BJ (cell line): Measurements from ENCODE around the gene IMMT. TPM values are rescaled to one million over a fixed set of nuclear protein-coding genes. Genes with fewer than 3 reads are reported as not detected.

Experiments used
- CTCF ChIA-PET: fragments of 350-600 bp; formaldehyde crosslinking; extraction: SDS; loops from one replicate; lab custom pipeline; 2021; ENCODE audit warnings: antibody characterized with exemption, inconsistent platforms; lab: Yijun Ruan, JAX
- POLR2A ChIA-PET: fragments of 300-600 bp; sonication (Branson Sonifier 250); formaldehyde crosslinking; extraction: SDS; loops from one replicate; lab custom pipeline; 2021; ENCODE audit warnings: antibody characterized with exemption; lab: Charles Lee
- DNase-seq: peaks from one replicate; pipeline ENCODE4 v3.0.0-alpha.2; 2011; ENCODE audit warnings: low read depth
- H3K27me3 ChIP-seq: 2 replicates; pipeline ENCODE4 v1.6.0; 2011; ENCODE audit warnings: low read length; ENCODE audit not compliant: control insufficient read depth, insufficient read depth
- H3K36me3 ChIP-seq: 2 replicates; pipeline ENCODE4 v1.5.1; 2011; ENCODE audit warnings: low read length; ENCODE audit not compliant: control insufficient read depth, insufficient read depth
- H3K4me3 ChIP-seq: 2 replicates; pipeline ENCODE4 v1.5.1; 2011; ENCODE audit warnings: low read depth, mild to moderate bottlenecking, control low read depth, low read length
- polyA plus RNA-seq: library from polyadenylated mRNA; depleted of rRNA; stranded (reverse); fragments of >200 nt; gene quantifications from 2 replicates; pipeline ENCODE4 v1.2.3, GENCODE V29; 2011
- TF ChIP-seq, protein P1 (sequence below): IDR thresholded peaks from 2 replicates; pipeline ENCODE4 v1.5.1; 2011; ENCODE audit warnings: low read depth, mild to moderate bottlenecking, control low read depth, inconsistent platforms, low read length, moderate library complexity; ENCODE audit not compliant: insufficient read depth

Gene IMMT
- polyA plus RNA-seq, 1 experiment, result 33.7 TPM

DNA sequence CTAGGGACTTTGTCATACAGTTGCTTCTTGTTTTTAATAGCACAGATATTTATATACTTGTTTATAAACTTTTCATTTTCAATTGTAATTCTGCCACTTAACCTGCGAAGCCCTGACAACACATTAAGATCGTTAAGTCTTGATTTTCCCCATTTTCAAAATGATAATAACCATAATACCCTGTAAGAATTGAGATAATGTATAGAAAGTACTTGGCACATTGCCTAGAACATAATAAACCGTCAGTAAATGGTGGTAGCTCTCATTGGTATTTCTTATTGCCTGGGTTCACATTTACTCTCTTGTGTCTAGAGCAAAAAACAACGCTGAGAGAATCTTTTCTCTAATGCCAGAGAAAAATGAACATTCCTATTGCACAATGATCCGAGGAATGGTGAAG lies 70.6 kb downstream of the IMMT start:
- TF ChIP-seq, protein P1, sequence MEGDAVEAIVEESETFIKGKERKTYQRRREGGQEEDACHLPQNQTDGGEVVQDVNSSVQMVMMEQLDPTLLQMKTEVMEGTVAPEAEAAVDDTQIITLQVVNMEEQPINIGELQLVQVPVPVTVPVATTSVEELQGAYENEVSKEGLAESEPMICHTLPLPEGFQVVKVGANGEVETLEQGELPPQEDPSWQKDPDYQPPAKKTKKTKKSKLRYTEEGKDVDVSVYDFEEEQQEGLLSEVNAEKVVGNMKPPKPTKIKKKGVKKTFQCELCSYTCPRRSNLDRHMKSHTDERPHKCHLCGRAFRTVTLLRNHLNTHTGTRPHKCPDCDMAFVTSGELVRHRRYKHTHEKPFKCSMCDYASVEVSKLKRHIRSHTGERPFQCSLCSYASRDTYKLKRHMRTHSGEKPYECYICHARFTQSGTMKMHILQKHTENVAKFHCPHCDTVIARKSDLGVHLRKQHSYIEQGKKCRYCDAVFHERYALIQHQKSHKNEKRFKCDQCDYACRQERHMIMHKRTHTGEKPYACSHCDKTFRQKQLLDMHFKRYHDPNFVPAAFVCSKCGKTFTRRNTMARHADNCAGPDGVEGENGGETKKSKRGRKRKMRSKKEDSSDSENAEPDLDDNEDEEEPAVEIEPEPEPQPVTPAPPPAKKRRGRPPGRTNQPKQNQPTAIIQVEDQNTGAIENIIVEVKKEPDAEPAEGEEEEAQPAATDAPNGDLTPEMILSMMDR, result no peak
- POLR2A ChIA-PET, result no interaction called here
- CTCF ChIA-PET, result no interaction called here
- no peak for DNase-seq
- Histone ChIP-seq H3K4me3 (no peak overlapping the region), H3K36me3 (peaks cover 27% of the 10 kb centered on the region), H3K27me3 (no peaks in the 10 kb centered on the region)

DNA sequence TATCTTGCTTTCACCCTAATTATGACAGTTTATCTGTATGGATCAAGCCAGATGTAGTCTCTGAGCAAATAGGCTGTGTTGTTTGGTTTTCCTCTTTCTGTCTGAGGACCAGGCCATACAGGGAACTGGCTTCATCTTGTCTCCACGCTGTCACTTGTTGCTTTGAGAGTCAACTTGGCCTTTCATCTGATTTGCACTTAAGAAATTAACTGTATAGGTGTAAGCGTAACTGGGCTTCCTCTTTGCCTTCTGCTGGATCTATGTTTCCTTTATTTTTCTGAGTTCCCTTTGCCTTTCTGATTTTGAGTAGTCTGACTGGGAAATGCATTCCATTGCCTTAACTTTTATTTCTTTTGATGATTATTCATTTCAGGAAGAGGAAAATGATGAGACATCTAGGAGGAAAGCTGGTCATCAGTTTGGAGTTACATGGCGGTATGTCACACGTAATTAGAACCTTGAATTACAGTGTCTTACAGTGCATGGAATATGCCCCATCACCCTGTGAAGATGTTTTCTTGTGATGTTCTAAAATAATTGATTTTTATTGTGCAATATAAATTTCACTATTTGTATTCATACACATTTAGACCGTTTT lies 71.8 kb downstream of the IMMT start:
- CTCF ChIA-PET, result interaction anchor here (0.6 kb wide), 1 partner anchor 296 kb away, joined by 4 read pairs; no protein-coding TSS in a partner anchor

DNA sequence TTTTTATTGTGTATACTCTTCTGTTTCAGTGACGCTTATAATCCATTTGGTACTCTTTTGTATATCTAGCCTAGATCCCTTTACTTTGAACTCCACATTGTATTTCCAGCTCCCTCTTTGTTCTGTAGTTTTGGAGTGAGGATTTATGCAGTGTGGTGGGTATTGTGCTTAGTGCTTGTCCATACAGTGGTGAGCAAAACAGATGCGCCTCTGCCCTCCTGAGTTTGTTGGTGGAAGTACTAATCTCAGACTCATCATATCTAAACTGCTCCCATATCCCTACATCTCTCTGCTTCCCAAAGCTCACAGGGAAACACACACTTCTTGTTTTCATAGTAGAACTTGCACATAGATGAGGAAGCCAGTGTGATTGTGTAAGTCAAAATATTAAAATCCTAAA lies 77.1 kb downstream of the IMMT start:
- TF ChIP-seq, protein P1, result no peak
- H3K36me3 ChIP-seq, result peaks cover 17% of the 10 kb centered on the region
- no peak for DNase-seq
- ChIA-PET CTCF (interaction anchor here (0.8 kb wide), 1 partner anchor 10 kb away, joined by 3 read pairs; no protein-coding TSS in a partner anchor), POLR2A (no interaction called here)
- H3K4me3 ChIP-seq, result no peak overlapping the region
- no peaks in the 10 kb centered on the region for H3K27me3 ChIP-seq

More for the DNA sequence above, 71.8 kb downstream of the IMMT start:
- H3K36me3 ChIP-seq, result peaks cover 30% of the 10 kb centered on the region
- POLR2A ChIA-PET, result no interaction called here
- no peaks in the 10 kb centered on the region for H3K27me3 ChIP-seq
- no peak for DNase-seq
- TF ChIP-seq, protein P1, result no peak
- H3K4me3 ChIP-seq, result no peak overlapping the region

DNA sequence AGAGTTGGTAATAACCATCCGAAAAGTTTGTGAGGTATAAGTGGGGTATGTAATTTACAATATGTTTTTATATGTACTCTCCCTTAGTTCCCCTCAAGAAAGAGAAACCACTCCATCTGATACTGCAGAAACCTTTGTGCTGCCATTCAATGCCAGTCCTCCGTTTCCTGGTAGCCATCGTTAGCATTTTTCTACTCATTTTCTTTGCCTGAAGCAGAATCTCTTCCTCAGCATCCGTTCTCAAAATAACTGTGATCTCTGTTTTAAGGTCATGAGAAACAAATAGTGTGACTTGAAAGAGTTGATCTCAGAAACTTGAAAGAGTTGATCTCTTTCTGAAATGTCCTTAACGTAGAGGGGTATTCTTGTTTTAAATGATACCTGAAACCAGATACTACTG lies 88.2 kb downstream of the IMMT start:
- POLR2A ChIA-PET, result no interaction called here
- TF ChIP-seq, protein P1, result no peak
- Histone ChIP-seq H3K27me3 (no peaks in the 10 kb centered on the region), H3K4me3 (peak overlapping the region; percentile 70), H3K36me3 (peaks cover 2% of the 10 kb centered on the region; the same call in 1 of the 2 replicates)
- CTCF ChIA-PET, result interaction anchor here (1.2 kb wide), 1 partner anchor 7 kb away, joined by 3 read pairs; no protein-coding TSS in a partner anchor
- no peak for DNase-seq

DNA sequence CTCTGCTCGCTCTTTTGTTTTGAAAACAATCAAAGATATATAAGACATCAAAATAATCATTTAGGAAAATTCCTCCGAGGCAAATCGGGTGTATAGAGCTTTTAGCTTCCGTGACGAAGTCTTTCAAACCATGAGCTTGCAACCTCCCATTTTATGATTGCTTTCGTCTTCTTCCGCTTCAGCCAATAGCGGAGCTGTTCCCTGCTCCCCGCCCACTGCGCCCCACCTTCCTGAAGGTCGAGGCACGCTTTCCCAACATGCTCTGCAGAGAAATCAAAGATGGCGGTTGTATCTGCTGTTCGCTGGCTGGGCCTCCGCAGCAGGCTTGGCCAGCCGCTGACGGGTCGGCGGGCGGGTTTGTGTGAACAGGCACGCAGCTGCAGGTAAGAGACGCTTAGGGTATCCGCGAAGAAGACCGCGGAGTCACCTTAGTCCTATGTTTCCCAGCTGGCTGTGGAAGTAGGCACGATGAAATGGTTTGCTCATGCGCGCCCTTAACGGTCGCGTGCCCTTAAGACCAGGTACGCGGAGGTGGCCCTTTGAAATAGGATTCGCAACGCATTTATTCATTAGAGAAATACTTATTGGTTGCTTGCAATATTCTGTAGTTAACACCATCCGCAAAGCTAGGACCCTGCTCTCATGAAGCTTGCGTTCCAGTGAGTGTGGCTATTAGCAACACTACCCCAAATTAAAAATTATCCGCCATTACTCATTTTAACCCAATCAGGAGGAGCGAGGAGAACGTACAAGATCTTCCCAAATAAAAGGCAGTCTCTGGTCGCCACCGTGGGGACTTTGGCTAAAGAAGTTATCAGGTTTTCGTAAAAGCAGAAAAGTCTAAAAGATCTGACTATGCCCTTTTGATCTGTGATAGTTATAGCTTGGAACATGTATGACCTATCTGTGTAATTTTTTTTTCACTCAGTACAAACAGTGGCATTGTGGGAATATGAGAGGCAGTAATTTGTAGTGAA lies 89.0 kb downstream of the IMMT start, which contains the start of gene PTCD3:
TSS of gene PTCD3 (plus strand) at position 267 of the 977 bp plus-strand sequence. CDS start at position 280, 13 bp downstream.
- ChIA-PET CTCF (interaction anchor here (0.9 to 1.5 kb wide), 5 partner anchors 8 to 292 kb away, joined by 3 to 6 read pairs (median 5); no protein-coding TSS in a partner anchor), POLR2A (interaction anchor here (0.5 to 1.1 kb wide), 3 partner anchors 20 to 80 kb away, joined by 3 to 10 read pairs (median 5); no protein-coding TSS in a partner anchor)
- Histone ChIP-seq H3K36me3 (no peaks in the 10 kb centered on the region; the same call in 1 of the 2 replicates), H3K27me3 (no peaks in the 10 kb centered on the region), H3K4me3 (peak within 1 kb of the TSS; percentile 70)
- TF ChIP-seq, protein P1, result no peak
- peak; percentile 81 for DNase-seq
